H1 (cell line): ENCODE data around the gene CDC42SE1. TPM values are rescaled to one million over a fixed set of nuclear protein-coding genes. Genes with fewer than 3 reads are reported as not detected.

Experiments used
- CTCF ChIA-PET: fragments of 300-600 bp; sonication (Branson Sonifier 250); formaldehyde crosslinking; loops from one replicate; lab custom pipeline; 2021; ENCODE audit not compliant: partially characterized antibody; lab: Charles Lee
- POLR2A ChIA-PET: fragments of 300-600 bp; sonication (Branson Sonifier 250); formaldehyde crosslinking; loops from one replicate; lab custom pipeline; 2021; ENCODE audit warnings: inconsistent platforms; ENCODE audit not compliant: partially characterized antibody; lab: Charles Lee
- DNase-seq, 2 experiments: peaks; one replicate each; pipeline versions ENCODE4 v3.0.0 to v3.0.0-alpha.2; 2010 to 2022; ENCODE audit warnings: low spot score in 2 of 2, low read depth in 1 of 2, mixed read lengths in 1 of 2
- FAIRE-seq: peaks from 2 replicates; lab custom pipeline; 2011; peaks lifted over from hg19 to GRCh38; lab: Jason Lieb, UNC
- H2AFZ ChIP-seq: 2 replicates; pipeline ENCODE4 v1.8.1; 2012; ENCODE audit warnings: low read length, inconsistent platforms
- H2AK5ac ChIP-seq: 2 replicates; pipeline ENCODE4 v1.6.1; 2013; ENCODE audit warnings: low read depth, low read length
- H2BK120ac ChIP-seq: replicated peaks from 2 replicates; pipeline ENCODE3; 2013; ENCODE audit warnings: low read depth, low read length, inconsistent platforms
- H2BK12ac ChIP-seq: 2 replicates; pipeline ENCODE4 v1.6.1; 2013; ENCODE audit warnings: low read depth, low read length
- H2BK15ac ChIP-seq: 2 replicates; pipeline ENCODE4 v1.6.1; 2013; ENCODE audit warnings: low read length
- H2BK20ac ChIP-seq: 2 replicates; pipeline ENCODE4 v1.6.1; 2013; ENCODE audit warnings: low read length
- H2BK5ac ChIP-seq: 2 replicates; pipeline ENCODE4 v1.6.1; 2013; ENCODE audit warnings: low read depth, low read length
- H3K14ac ChIP-seq: 2 replicates; pipeline ENCODE4 v1.6.1; 2013; ENCODE audit warnings: inconsistent platforms; ENCODE audit not compliant: insufficient read length
- H3K18ac ChIP-seq: 2 replicates; pipeline ENCODE4 v1.6.1; 2013; ENCODE audit warnings: low read length; ENCODE audit errors: extremely low read depth
- H3K23ac ChIP-seq: 2 replicates; pipeline ENCODE4 v1.6.1; 2013; ENCODE audit warnings: inconsistent platforms; ENCODE audit not compliant: insufficient read length
- H3K23me2 ChIP-seq: 2 replicates; pipeline ENCODE4 v1.6.1; 2013; ENCODE audit warnings: low read depth, low read length
- H3K27ac ChIP-seq: 2 replicates; pipeline ENCODE4 v1.6.1; 2011; ENCODE audit warnings: low read depth, low read length, inconsistent platforms
- H3K27me3 ChIP-seq, 4 experiments: replicated peaks in 1 of 4; 1 replicate in 1 of 4; 2 replicates in 3 of 4; pipeline versions ENCODE4 v1.6.1 to v1.8.1; 2011 to 2013; ENCODE audit warnings: low read length in 3 of 4, mild to moderate bottlenecking in 3 of 4, inconsistent platforms in 2 of 4, mixed read lengths in 2 of 4, moderate library complexity in 1 of 4; ENCODE audit not compliant: control insufficient read depth in 3 of 4, insufficient read depth in 3 of 4; ENCODE audit errors: extremely low read depth in 1 of 4
- H3K36me3 ChIP-seq, 4 experiments: 2 replicates each; pipeline versions ENCODE4 v1.6.1 to v1.8.1; 2011 to 2013; ENCODE audit warnings: mild to moderate bottlenecking in 4 of 4, low read length in 3 of 4, moderate library complexity in 2 of 4, control low read depth in 1 of 4, inconsistent platforms in 1 of 4; ENCODE audit not compliant: insufficient read depth in 4 of 4, control insufficient read depth in 2 of 4
- H3K4ac ChIP-seq: replicated peaks from 2 replicates; pipeline ENCODE3; 2013; ENCODE audit warnings: low read length, low read depth, mixed read lengths, inconsistent platforms; ENCODE audit not compliant: insufficient read length
- H3K4me1 ChIP-seq, 4 experiments: replicated peaks in 1 of 4; 1 replicate in 1 of 4; 2 replicates in 3 of 4; pipeline versions ENCODE4 v1.6.1 to v1.8.1; 2011 to 2013; ENCODE audit warnings: low read length in 3 of 4, inconsistent platforms in 2 of 4, mixed read lengths in 1 of 4; ENCODE audit not compliant: insufficient read depth in 4 of 4, control insufficient read depth in 3 of 4
- H3K4me2 ChIP-seq, 2 experiments: 2 replicates each; pipeline versions ENCODE4 v1.6.1 to v1.8.1; 2011 to 2013; ENCODE audit warnings: low read depth in 2 of 2, low read length in 2 of 2, control low read depth in 1 of 2, inconsistent platforms in 1 of 2, mild to moderate bottlenecking in 1 of 2; ENCODE audit not compliant: insufficient read depth in 1 of 2
- H3K4me3 ChIP-seq, 4 experiments: fragments of 200-600, 300-600 bp in 1 of 4; sonication (generic), shearing (Covaris generic), sonication (Bioruptor Twin) in 1 of 4; 2 replicates each; pipeline versions ENCODE4 v1.5.1 to v1.8.1; 2011 to 2016; ENCODE audit warnings: low read length in 4 of 4, low read depth in 3 of 4, control low read depth in 2 of 4, inconsistent platforms in 2 of 4, mild to moderate bottlenecking in 2 of 4, mixed read lengths in 1 of 4, moderate library complexity in 1 of 4; ENCODE audit not compliant: insufficient read depth in 2 of 4; ENCODE audit errors: extremely low read depth in 1 of 4
- H3K56ac ChIP-seq: replicated peaks from 2 replicates; pipeline ENCODE3; 2013; ENCODE audit warnings: low read depth, mild to moderate bottlenecking, mixed read lengths, low read length, inconsistent platforms; ENCODE audit not compliant: insufficient read length
- H3K79me1 ChIP-seq: 2 replicates; pipeline ENCODE4 v1.6.1; 2013; ENCODE audit warnings: low read depth, low read length, control low read depth
- H3K79me2 ChIP-seq, 2 experiments: 2 replicates each; pipeline versions ENCODE4 v1.6.1 to v1.8.1; 2012 to 2013; ENCODE audit warnings: low read length in 2 of 2, mild to moderate bottlenecking in 2 of 2, inconsistent platforms in 1 of 2; ENCODE audit not compliant: insufficient read depth in 2 of 2, control insufficient read depth in 1 of 2
- H3K9ac ChIP-seq, 4 experiments: replicated peaks in 1 of 4; 1 replicate in 1 of 4; 2 replicates in 3 of 4; pipeline versions ENCODE4 v1.6.1 to v1.8.1; 2011 to 2013; ENCODE audit warnings: low read depth in 3 of 4, low read length in 3 of 4, control low read depth in 2 of 4, mild to moderate bottlenecking in 2 of 4, moderate library complexity in 2 of 4, inconsistent platforms in 1 of 4; ENCODE audit errors: extremely low read depth in 1 of 4
- H3K9me3 ChIP-seq, 2 experiments: 2 replicates each; pipeline versions ENCODE4 v1.6.1 to v1.8.1; 2012 to 2013; ENCODE audit warnings: mild to moderate bottlenecking in 2 of 2, moderate library complexity in 2 of 2, control low read depth in 1 of 2, inconsistent platforms in 1 of 2, low read depth in 1 of 2, low read length in 1 of 2, mixed read lengths in 1 of 2; ENCODE audit not compliant: insufficient read depth in 2 of 2
- H4K20me1 ChIP-seq, 2 experiments: replicated peaks in 1 of 2; 2 replicates each; pipeline versions ENCODE3 to v1.8.1; 2011 to 2013; ENCODE audit warnings: inconsistent platforms in 2 of 2, low read length in 2 of 2, mild to moderate bottlenecking in 1 of 2; ENCODE audit not compliant: insufficient read depth in 2 of 2, control insufficient read depth in 1 of 2
- H4K5ac ChIP-seq: 2 replicates; pipeline ENCODE4 v1.6.1; 2013; ENCODE audit warnings: low read length, low read depth, mixed read lengths, inconsistent platforms; ENCODE audit not compliant: insufficient read length
- H4K8ac ChIP-seq: 2 replicates; pipeline ENCODE4 v1.8.0; 2013; ENCODE audit warnings: mild to moderate bottlenecking, moderate library complexity, low read length, inconsistent platforms; ENCODE audit not compliant: insufficient read depth; ENCODE audit errors: extremely low read depth
- H4K91ac ChIP-seq: replicated peaks from 2 replicates; pipeline ENCODE3; 2013; ENCODE audit warnings: low read length, mixed read lengths, inconsistent platforms; ENCODE audit not compliant: insufficient read length
- MAFK ChIP-seq: IDR thresholded peaks from 2 replicates; pipeline ENCODE4 v1.6.1; 2012; ENCODE audit warnings: low read depth, mild to moderate bottlenecking, improper control_type of control experiment, low read length
- WGBS, 2 experiments: shearing (Covaris generic) in 1 of 2; methylation state at CpG; one replicate each; pipeline versions ENCODE4 v1.1.6 to v1.1.7; 2013 to 2015; ENCODE audit warnings: low lambda C conversion rate in 2 of 2, mixed read lengths in 2 of 2, inconsistent platforms in 1 of 2, low coverage in 1 of 2, missing lambda C conversion rate in 1 of 2; ENCODE audit not compliant: insufficient replicate concordance in 2 of 2, insufficient coverage in 1 of 2, insufficient read length in 1 of 2; ENCODE audit errors: extremely low coverage in 1 of 2, missing lambda C conversion rate in 1 of 2; 5-methylcytosine and 5-hydroxymethylcytosine counted together
- polyA plus RNA-seq, 7 experiments: library from polyadenylated mRNA; depleted of rRNA in 3 of 7; stranded (reverse) in 5 of 7; unstranded in 2 of 7; fragments of >200 nt in 5 of 7; fragments of 200-250 nt in 2 of 7; gene quantifications; 1 replicate in 5 of 7; 2 replicates in 1 of 7; 4 replicates in 1 of 7; pipeline versions ENCODE4 v1.2.1 to v1.2.3, GENCODE V29; 2011 to 2013; ENCODE audit warnings: missing spikeins in 2 of 7, mixed read lengths in 2 of 7
- total RNA-seq: library from RNA; stranded (reverse); fragmentation: NEBNext Ultra II Directional; extraction: Animal tissue kit (Norgen Biotek cat#: 25700); gene quantifications from 2 replicates; pipeline ENCODE4 v1.2.1, GENCODE V29; 2021
- TF ChIP-seq, protein P1 (sequence below), 3 experiments: IDR thresholded peaks; 1 replicate in 2 of 3; 2 replicates in 1 of 3; pipeline versions ENCODE4 v1.5.1 to v1.6.1; 2011; ENCODE audit warnings: low read length in 3 of 3, mild to moderate bottlenecking in 3 of 3, inconsistent platforms in 2 of 3, low read depth in 1 of 3, moderate library complexity in 1 of 3; ENCODE audit not compliant: insufficient read depth in 1 of 3; ENCODE audit errors: control extremely low read depth in 1 of 3

CDC42SE1 gene
- total and polyA plus RNA-seq, 2 of the 8 experiments (the other 6 are each of a cell fraction or from before 2014, with no cell fraction given): 30.5 to 74.1 TPM

DNA sequence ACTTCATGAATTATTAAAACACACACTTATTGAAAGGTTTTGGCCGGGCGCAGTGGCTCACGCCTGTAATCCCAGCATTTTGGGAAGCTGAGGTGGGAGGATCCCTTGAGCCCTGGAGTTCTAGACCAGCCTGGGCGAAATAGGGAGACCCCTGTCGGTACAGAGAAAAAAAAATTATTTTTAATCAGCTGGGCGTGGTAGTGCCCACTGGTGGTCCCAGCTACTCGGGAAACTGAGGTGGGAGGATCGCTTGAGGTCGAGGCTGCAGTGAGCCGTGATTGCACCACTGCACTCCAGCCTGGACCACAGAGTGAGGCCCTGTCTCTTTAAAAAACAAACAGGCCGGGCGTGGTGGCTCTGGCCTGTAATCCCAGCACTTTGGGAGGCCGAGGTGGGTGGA lies 12.8 kb upstream of the CDC42SE1 start:
- peaks cover 0 to 4% (median under 1%) of the 10 kb centered on the region in 4 experiments; a peak in 1 of 7 replicates for H3K4me1 ChIP-seq
- peaks cover 0 to 1% of the 10 kb centered on the region in 2 experiments for H4K20me1 ChIP-seq
- no peak overlapping the region for H4K5ac ChIP-seq
- no peak overlapping the region for H2BK120ac ChIP-seq
- no peak overlapping the region for H3K4me3 ChIP-seq
- H3K4ac ChIP-seq: no peak overlapping the region
- no peaks in the 10 kb centered on the region for H3K79me1 ChIP-seq
- 92% methylated on average over 13 of the region's 13 CpGs; no CpG with 5 or more reads in 1 of the 2 experiments for WGBS, 2 experiments
- no peak for TF ChIP-seq MAFK
- TF ChIP-seq, protein P1, sequence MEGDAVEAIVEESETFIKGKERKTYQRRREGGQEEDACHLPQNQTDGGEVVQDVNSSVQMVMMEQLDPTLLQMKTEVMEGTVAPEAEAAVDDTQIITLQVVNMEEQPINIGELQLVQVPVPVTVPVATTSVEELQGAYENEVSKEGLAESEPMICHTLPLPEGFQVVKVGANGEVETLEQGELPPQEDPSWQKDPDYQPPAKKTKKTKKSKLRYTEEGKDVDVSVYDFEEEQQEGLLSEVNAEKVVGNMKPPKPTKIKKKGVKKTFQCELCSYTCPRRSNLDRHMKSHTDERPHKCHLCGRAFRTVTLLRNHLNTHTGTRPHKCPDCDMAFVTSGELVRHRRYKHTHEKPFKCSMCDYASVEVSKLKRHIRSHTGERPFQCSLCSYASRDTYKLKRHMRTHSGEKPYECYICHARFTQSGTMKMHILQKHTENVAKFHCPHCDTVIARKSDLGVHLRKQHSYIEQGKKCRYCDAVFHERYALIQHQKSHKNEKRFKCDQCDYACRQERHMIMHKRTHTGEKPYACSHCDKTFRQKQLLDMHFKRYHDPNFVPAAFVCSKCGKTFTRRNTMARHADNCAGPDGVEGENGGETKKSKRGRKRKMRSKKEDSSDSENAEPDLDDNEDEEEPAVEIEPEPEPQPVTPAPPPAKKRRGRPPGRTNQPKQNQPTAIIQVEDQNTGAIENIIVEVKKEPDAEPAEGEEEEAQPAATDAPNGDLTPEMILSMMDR (IDR thresholded peaks at IDR 0.05; ENCODE audit: control extremely low read depth in 1 of 3, insufficient read depth in 1 of 3, low read depth in 1 of 3, low read length in 3 of 3): peak in 2 of 3 experiments; percentile 16 to 50; a peak in 3 of 4 replicates
- H3K9ac ChIP-seq: no peak overlapping the region
- H4K8ac ChIP-seq: no peak overlapping the region
- H2AFZ ChIP-seq: no peak overlapping the region
- H3K79me2 ChIP-seq: 0 out of 4 replicates have a peak, but pooled peaks cover 0 to 6% of the 10 kb centered on the region in 2 experiments
- H3K23ac ChIP-seq: no peak overlapping the region
- H2AK5ac ChIP-seq: no peak overlapping the region
- FAIRE-seq (no peak), DNase-seq (no peak)
- no peak overlapping the region for H2BK5ac ChIP-seq
- H3K27ac ChIP-seq: no peak overlapping the region
- no peak overlapping the region for H3K56ac ChIP-seq
- H2BK15ac ChIP-seq: no peak overlapping the region
- H3K4me2 ChIP-seq: no peak overlapping the region
- no peak overlapping the region for H2BK12ac ChIP-seq
- H3K14ac ChIP-seq: no peak overlapping the region
- no peaks in the 10 kb centered on the region for H3K27me3 ChIP-seq
- ChIA-PET CTCF (interaction anchor here (0.8 to 5.8 kb wide), 21 partner anchors 11 to 109 kb away, joined by 3 to 54 read pairs (median 5); partner anchors contain the start of genes CDC42SE1, MLLT11 and TNFAIP8L2), POLR2A (interaction anchor here (1.2 to 3.5 kb wide), 2 partner anchors 12 to 48 kb away, joined by 4 to 47 read pairs; partner anchors contain the start of genes CDC42SE1 and MLLT11)
- no peak overlapping the region for H4K91ac ChIP-seq
- H2BK20ac ChIP-seq: no peak overlapping the region
- peaks cover 5% of the 10 kb centered on the region; the same call in 1 of the 2 replicates for H3K23me2 ChIP-seq
- peaks cover 0 to 7% (median 0%) of the 10 kb centered on the region in 4 experiments; a peak in 5 of 8 replicates for H3K36me3 ChIP-seq
- H3K18ac ChIP-seq: no peak overlapping the region
- no peaks in the 10 kb centered on the region for H3K9me3 ChIP-seq
